Thymus (tissue), 11 donors: Measurements from ENCODE around the gene TUT4. TPM values are rescaled to one million over a fixed set of nuclear protein-coding genes. Genes with fewer than 3 reads are reported as not detected.

ENCODE experiments used
- DNase-seq, 9 donors: peaks; one replicate each; pipeline ENCODE4 v3.0.0-alpha.2; 2013; ENCODE audit warnings: low spot score in 9 of 9, low read depth in 6 of 9, missing footprints in 1 of 9
- H3K27ac ChIP-seq, 2 donors: one replicate each; pipeline ENCODE4 v1.5.1; 2013; ENCODE audit warnings: control low read depth in 1 of 2, low read depth in 1 of 2, low read length in 1 of 2, mild to moderate bottlenecking in 1 of 2, moderate library complexity in 1 of 2
- H3K27me3 ChIP-seq, 2 donors: one replicate each; pipeline ENCODE4 v1.5.1; 2013; ENCODE audit warnings: low read length in 1 of 2; ENCODE audit not compliant: control insufficient read depth in 2 of 2, insufficient read depth in 1 of 2
- H3K36me3 ChIP-seq, 2 donors: one replicate each; pipeline ENCODE4 v1.5.1; 2013; ENCODE audit warnings: low read length in 1 of 2, mild to moderate bottlenecking in 1 of 2, moderate library complexity in 1 of 2; ENCODE audit not compliant: control insufficient read depth in 2 of 2, insufficient read depth in 2 of 2
- H3K4me1 ChIP-seq, 2 donors: one replicate each; pipeline ENCODE4 v1.5.1; 2013; ENCODE audit warnings: low read length in 2 of 2; ENCODE audit not compliant: control insufficient read depth in 2 of 2, insufficient read depth in 2 of 2
- H3K4me3 ChIP-seq, 2 donors: one replicate each; pipeline ENCODE4 v1.5.1; 2013; ENCODE audit warnings: low read length in 2 of 2, control low read depth in 1 of 2, mild to moderate bottlenecking in 1 of 2
- H3K9me3 ChIP-seq, 2 donors: one replicate each; pipeline ENCODE4 v1.5.1; 2013; ENCODE audit warnings: low read length in 1 of 2, mild to moderate bottlenecking in 1 of 2; ENCODE audit not compliant: control insufficient read depth in 2 of 2, insufficient read depth in 1 of 2
- WGBS: extraction: QIAGEN DNeasy Blood & Tissue Kit; methylation state at CpG from one replicate; pipeline ENCODE4 v1.1.7; 2013; 5-methylcytosine and 5-hydroxymethylcytosine counted together
- polyA plus RNA-seq: library from polyadenylated mRNA; stranded (reverse); fragments of 200-250 nt; gene quantifications from one replicate; pipeline ENCODE4 v1.2.3, GENCODE V29; 2013
- total RNA-seq: library from RNA; stranded (reverse); fragments of 120-200 nt; gene quantifications from one replicate; pipeline ENCODE4 v1.2.4, GENCODE V29; 2013
- donor health status: healthy.

Gene TUT4
- total and polyA plus RNA-seq, 2 donors = 40.2 to 91.7 TPM

DNA sequence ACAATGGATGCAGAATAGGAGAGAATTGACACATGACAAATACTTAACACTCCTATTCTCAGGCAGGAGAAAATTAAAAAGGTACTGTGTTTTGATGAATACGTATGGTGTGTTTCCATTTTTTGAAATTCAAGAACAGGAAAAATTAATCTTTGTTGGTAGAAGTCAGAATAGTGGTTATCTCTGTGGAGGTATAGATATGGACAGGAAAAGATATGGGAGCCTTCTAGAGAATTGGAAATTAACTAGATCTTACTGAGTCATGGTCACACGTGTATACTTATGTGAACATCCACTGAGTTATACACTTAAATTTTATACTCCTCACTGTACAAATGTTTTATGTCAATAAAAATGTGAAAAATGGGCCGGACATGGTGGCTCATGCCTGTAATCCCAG is 9.9 kb upstream of the TUT4 start:
- peaks cover 0 to under 1% of the 10 kb centered on the region in 2 donors for H3K4me1 ChIP-seq
- H3K4me3 ChIP-seq = no peak overlapping the region
- H3K27me3 ChIP-seq = no peaks in the 10 kb centered on the region
- 96% methylated on average over 3 of the region's 3 CpGs for WGBS
- no peak for DNase-seq
- no peak overlapping the region for H3K27ac ChIP-seq
- H3K9me3 ChIP-seq = no peaks in the 10 kb centered on the region
- H3K36me3 ChIP-seq = no peaks in the 10 kb centered on the region

DNA sequence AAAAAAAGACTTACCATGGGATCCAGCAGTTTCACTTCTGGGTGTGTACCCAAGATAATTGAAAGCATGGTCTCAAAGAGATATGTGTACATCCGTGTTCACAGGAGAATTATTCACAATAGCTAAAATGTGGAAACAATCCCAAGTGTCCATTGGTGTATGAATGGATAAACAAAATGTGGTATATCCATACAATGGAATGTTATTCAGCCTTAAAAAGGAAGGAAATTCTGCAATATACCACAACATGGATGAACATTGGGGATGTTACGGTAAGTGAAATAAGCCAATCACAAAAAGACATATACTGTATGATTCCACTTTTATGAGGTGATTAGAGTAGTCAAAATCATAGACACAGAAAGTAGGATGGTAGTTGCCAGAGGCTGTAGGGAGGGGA is 7.0 kb upstream of the TUT4 start:
- Histone ChIP-seq H3K27ac (no peak overlapping the region), H3K36me3 (no peaks in the 10 kb centered on the region), H3K9me3 (no peaks in the 10 kb centered on the region), H3K4me3 (no peak overlapping the region), H3K4me1 (peaks cover 0 to 2% of the 10 kb centered on the region in 2 donors), H3K27me3 (no peaks in the 10 kb centered on the region)
- 98% methylated on average over 2 of the region's 2 CpGs for WGBS
- no peak for DNase-seq

DNA sequence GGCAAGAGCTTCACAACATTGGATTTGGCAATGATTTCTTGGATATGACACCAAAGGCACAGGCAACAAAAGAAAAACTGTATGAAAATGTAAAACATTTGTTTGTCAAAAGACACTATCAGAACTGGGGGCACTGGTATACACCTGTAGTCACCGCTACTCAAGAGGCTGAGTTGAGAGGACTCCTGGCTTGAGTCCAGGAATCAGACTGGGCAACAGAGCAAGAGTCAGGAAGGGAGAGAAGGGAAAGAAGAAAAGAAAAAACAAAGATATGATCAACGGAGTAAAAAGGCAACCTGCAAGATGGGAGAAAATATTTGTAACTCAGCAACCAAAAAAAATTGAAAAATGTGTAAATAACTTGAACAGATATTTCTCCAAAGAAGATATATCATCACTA is 6.0 kb upstream of the TUT4 start:
- 95% methylated on average over 2 of the region's 2 CpGs for WGBS
- Histone ChIP-seq H3K4me3 (no peak overlapping the region), H3K36me3 (no peaks in the 10 kb centered on the region), H3K27ac (no peak overlapping the region), H3K9me3 (no peaks in the 10 kb centered on the region), H3K27me3 (no peaks in the 10 kb centered on the region), H3K4me1 (peaks cover 5 to 11% of the 10 kb centered on the region in 2 donors)
- no peak for DNase-seq

DNA sequence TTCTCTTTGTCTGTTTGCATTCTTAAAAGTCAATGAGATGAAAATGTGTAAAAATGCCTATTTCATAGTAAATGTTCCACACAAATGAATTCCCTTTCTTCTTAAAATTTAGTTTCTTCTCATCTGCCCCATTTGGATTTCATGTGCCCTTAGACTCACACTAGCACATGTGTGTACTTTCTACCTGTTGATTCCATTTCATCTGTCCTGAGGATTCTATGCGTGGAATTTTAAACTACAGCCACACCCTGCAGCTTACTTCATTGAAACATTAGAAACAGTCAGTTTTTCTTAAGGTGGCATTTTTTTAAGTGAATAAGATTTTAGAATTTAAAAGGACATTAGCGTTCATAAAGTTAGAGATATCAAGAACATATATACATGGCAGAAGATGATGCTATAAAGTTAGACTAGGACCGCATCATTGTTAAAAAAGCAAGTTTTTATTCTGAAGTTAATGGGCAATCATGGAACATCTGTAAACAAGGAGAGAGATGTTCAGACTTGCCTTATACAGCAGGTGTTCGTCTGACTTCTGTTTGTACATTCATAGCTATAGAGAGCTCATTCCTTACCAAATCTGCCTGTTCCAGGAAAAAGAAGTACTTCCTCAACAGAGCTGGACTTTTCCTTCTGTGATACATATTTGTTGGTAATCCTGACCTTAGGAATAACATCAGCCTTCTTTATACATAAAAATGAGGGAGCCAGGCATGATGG is 3.9 kb upstream of the TUT4 start:
- H3K9me3 ChIP-seq = no peaks in the 10 kb centered on the region
- H3K36me3 ChIP-seq = no peaks in the 10 kb centered on the region
- no peak overlapping the region for H3K4me3 ChIP-seq
- DNase-seq = no peak
- no peak overlapping the region for H3K27ac ChIP-seq
- WGBS = 92% methylated on average over 4 of the region's 4 CpGs
- no peaks in the 10 kb centered on the region for H3K27me3 ChIP-seq
- H3K4me1 ChIP-seq = peaks cover 5 to 15% of the 10 kb centered on the region in 2 donors

DNA sequence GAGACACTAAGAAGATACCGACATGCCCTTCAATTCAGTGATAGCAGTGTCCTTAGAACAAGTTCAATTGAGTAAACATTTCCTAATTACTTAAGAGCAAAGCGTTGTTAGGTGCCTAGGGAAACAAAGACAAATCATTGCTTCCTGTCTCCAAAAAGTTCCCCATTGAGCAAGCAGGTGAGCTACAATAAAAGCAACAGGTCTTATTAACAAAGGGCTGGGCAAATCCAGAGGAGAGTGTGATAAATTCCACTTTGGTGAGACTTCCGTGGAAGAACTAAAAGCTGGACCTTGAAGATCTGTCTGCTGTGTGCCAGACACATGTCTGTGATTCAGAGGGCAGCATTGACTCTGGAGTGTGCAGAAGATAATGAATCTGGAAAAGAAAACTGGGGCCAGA is 1.9 kb upstream of the TUT4 start:
- Histone ChIP-seq H3K4me1 (peaks cover 9 to 19% of the 10 kb centered on the region in 2 donors), H3K27ac (no peak overlapping the region), H3K27me3 (no peaks in the 10 kb centered on the region), H3K36me3 (no peaks in the 10 kb centered on the region), H3K4me3 (no peak overlapping the region), H3K9me3 (no peaks in the 10 kb centered on the region)
- WGBS = 74% methylated on average over 3 of the region's 3 CpGs
- DNase-seq = peak in 1 of 9 donors; percentile 47

DNA sequence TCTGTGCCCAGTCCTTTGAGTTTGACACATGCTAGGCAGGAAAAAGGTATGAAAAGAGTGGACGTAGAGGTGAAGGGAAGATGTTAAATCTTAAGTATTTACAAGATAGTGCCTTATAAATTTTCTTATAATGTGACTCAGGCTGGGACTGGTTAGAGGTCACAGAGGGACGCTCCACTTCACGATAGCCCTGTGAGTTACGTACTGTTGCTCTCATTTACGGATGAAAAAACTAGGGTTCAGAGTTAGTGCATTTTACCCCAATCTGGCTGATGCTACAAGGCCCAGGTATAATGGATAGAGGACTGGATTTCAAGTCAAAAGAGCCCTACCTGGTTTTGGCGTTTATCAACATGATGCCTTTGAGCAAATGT is 1.4 kb upstream of the TUT4 start:
- H3K4me3 ChIP-seq = peak overlapping the region in 1 of 2 donors; percentile 85

DNA sequence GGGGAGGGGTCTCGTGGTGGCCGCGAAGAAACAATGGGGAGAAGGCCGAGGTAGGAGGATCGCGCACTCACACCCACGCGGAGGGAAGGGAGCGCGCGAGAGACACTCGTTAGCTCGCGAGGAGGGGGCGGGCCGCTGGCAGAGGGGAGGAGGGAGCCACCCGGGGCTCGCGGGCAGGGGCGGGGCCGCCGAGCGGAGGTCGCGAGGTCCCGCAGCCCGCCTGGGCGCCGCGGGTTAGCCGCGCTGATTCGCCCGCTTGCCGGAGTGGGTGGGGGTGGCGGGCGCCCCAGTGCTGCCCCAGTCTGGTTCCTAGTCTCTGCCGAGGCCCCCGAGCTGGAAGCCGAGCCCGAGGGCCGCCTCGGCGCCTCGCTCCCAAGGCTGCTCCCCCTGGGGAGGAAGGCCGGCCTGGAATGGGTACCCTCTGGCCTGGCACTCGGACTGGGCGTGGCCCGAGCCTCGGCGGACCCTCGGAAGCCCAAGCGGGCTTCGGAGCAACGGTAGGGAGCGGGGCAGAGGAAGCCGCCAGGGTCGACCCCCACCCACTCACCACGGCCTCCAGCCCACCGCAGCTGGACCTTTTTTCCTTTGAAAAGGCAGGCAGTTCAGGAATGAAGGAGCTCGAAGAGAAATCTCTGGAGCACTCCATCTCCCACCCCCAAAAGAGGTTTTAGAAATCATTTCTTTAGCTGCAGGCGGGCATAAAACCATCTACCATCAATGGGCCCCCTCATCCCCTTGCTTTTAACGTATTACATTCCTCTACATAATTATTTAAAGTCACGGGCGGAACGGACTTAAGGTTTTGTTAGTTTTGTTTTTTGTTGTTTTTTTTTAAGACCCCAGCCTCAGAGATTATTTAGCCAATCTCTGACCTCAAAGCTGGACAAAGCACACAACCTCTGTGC is 722 bp upstream of the TUT4 start:
- Histone ChIP-seq H3K9me3 (no peaks in the 10 kb centered on the region), H3K4me3 (peak overlapping the region; percentile 70 to 85), H3K36me3 (no peaks in the 10 kb centered on the region), H3K27me3 (no peaks in the 10 kb centered on the region), H3K4me1 (peaks cover 9 to 19% of the 10 kb centered on the region in 2 donors), H3K27ac (peak overlapping the region; percentile 96 to 97)
- DNase-seq = peak in 8 of 9 donors; percentile 62 to 93 (median 85)
- WGBS = 2% methylated on average over 66 of the region's 66 CpGs

More for the DNA sequence above, 1.4 kb upstream of the TUT4 start:
- H3K27ac ChIP-seq = peak overlapping the region in 1 of 2 donors; percentile 97
- H3K4me1 ChIP-seq = peaks cover 9 to 19% of the 10 kb centered on the region in 2 donors
- no peaks in the 10 kb centered on the region for H3K9me3 ChIP-seq
- WGBS = 86% methylated on average over 6 of the region's 6 CpGs
- H3K27me3 ChIP-seq = no peaks in the 10 kb centered on the region
- H3K36me3 ChIP-seq = no peaks in the 10 kb centered on the region
- DNase-seq = no peak

DNA sequence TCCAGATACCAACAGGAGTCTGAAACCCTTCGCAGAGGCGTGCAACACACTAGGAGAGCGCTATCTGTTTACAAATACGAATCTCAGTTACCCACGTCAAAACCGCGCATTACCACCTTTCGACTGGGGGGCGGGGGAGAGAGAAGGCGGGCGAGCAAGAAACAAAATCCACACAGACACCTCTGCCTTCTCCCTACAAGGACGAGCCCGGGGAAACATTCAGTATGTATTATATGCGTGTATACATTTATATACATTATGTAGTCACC is 722 bp downstream of the TUT4 start:
- under 1% methylated on average over 14 of the region's 14 CpGs for WGBS

More for the DNA sequence above, 722 bp downstream of the TUT4 start:
- no peaks in the 10 kb centered on the region for H3K36me3 ChIP-seq
- H3K27me3 ChIP-seq = no peaks in the 10 kb centered on the region
- H3K4me3 ChIP-seq = peak overlapping the region; percentile 70 to 85
- no peaks in the 10 kb centered on the region for H3K9me3 ChIP-seq
- peak in 8 of 9 donors; percentile 47 to 87 (median 68) for DNase-seq
- H3K4me1 ChIP-seq = peaks cover 9 to 19% of the 10 kb centered on the region in 2 donors
- peak overlapping the region; percentile 96 to 97 for H3K27ac ChIP-seq
